AG04450 (cell line): ENCODE data around the gene SPATA25. TPM values are rescaled to one million over a fixed set of nuclear protein-coding genes. Genes with fewer than 3 reads are reported as not detected.

Source experiments
- CTCF ChIA-PET: fragments of 300-600, 350-600 bp; formaldehyde crosslinking; extraction: SDS; loops from one replicate; lab custom pipeline; 2022; ENCODE audit warnings: antibody characterized with exemption, inconsistent platforms; lab: Charles Lee
- POLR2A ChIA-PET: fragments of 350-600 bp; formaldehyde crosslinking; extraction: SDS; loops from one replicate; lab custom pipeline; 2021; ENCODE audit warnings: antibody characterized with exemption, inconsistent platforms; lab: Yijun Ruan, JAX
- DNase-seq: peaks from one replicate; pipeline ENCODE4 v3.0.0-alpha.2; 2011; ENCODE audit warnings: low read depth, low spot score
- H3K27ac ChIP-seq: one replicate; pipeline ENCODE4 v1.5.1; 2012; ENCODE audit warnings: low read depth, low read length, control low read depth
- H3K27me3 ChIP-seq: one replicate; pipeline ENCODE4 v1.6.0; 2012; ENCODE audit warnings: low read length; ENCODE audit not compliant: control insufficient read depth, insufficient read depth
- H3K4me3 ChIP-seq: 2 replicates; pipeline ENCODE4 v1.5.1; 2011; ENCODE audit warnings: mild to moderate bottlenecking, low read depth, low read length, control low read depth
- H3K9me3 ChIP-seq: 2 replicates; pipeline ENCODE4 v1.5.1; 2012; ENCODE audit warnings: low read length; ENCODE audit not compliant: control insufficient read depth, insufficient read depth
- CTCF ChIP-seq: IDR thresholded peaks from 2 replicates; pipeline ENCODE4 v1.5.1; 2011; ENCODE audit warnings: low read depth, low read length, control low read depth, inconsistent platforms
- polyA plus RNA-seq: library from polyadenylated mRNA; depleted of rRNA; stranded (reverse); fragments of >200 nt; gene quantifications from 2 replicates; pipeline ENCODE4 v1.2.3, GENCODE V29; 2011

The SPATA25 gene
- polyA plus RNA-seq, 1 experiment = 0.50 TPM

GRCh38 chr20:45918779-45919537, 31.5 kb upstream of the SPATA25 start:
- no peak for DNase-seq
- POLR2A ChIA-PET = interaction anchor here (0.6 to 3.5 kb wide), 9 partner anchors 8 to 52 kb away, joined by 3 to 36 read pairs (median 6); partner anchors contain the start of genes PCIF1 and ZNF335
- H3K9me3 ChIP-seq = no peaks in the 10 kb centered on the region
- TF ChIP-seq CTCF = no peak
- CTCF ChIA-PET = interaction anchor here (2.7 kb wide), 1 partner anchor 51 kb away, joined by 12 read pairs; no protein-coding TSS in a partner anchor
- H3K27ac ChIP-seq = peak overlapping the region; percentile 76
- H3K4me3 ChIP-seq = no peak overlapping the region
- H3K27me3 ChIP-seq = no peaks in the 10 kb centered on the region

DNA sequence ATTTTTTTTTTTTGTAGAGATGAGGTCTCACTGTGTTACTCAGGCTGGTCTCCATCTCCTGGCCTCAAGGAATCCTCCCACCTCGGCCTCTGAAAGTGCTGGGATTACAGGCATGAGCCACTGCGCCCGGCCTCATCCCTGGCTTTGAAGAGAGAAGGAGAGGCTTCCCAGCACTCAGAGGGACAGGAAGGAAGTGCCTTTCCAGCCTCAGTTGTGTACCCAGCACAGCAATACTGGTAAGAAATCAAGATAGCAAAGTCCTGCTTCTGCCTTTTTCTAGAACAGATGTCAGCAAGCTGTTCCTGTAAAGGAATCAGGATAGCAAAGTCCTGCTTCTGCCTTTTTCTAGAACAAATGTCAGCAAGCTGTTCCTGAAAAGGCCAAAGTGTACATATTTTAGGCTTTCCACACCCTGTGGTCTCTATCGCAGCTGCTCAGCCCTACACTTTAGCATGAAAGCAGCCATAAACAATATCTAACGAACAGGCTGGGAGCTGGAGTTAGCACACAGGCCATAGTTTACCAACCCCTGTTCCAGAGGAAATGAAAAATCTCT, 30.8 kb upstream of the SPATA25 start:
- CTCF ChIA-PET = interaction anchor here (2.7 kb wide), 1 partner anchor 51 kb away, joined by 12 read pairs; no protein-coding TSS in a partner anchor
- H3K4me3 ChIP-seq = no peak overlapping the region
- no peaks in the 10 kb centered on the region for H3K9me3 ChIP-seq
- POLR2A ChIA-PET = interaction anchor here (1.1 to 3.5 kb wide), 3 partner anchors 13 to 53 kb away, joined by 3 to 36 read pairs (median 5); partner anchors contain the start of genes PCIF1 and ZNF335
- peak overlapping the region; percentile 76 for H3K27ac ChIP-seq
- TF ChIP-seq CTCF = no peak
- DNase-seq = no peak
- no peaks in the 10 kb centered on the region for H3K27me3 ChIP-seq

GRCh38 chr20:45917790-45918141, 30.3 kb upstream of the SPATA25 start:
- ChIA-PET CTCF (interaction anchor here (2.7 kb wide), 1 partner anchor 52 kb away, joined by 12 read pairs; no protein-coding TSS in a partner anchor), POLR2A (interaction anchor here (1.1 to 3.5 kb wide), 3 partner anchors 12 to 54 kb away, joined by 3 to 36 read pairs (median 5); partner anchors contain the start of genes PCIF1 and ZNF335)
- DNase-seq = no peak
- peak overlapping the region; percentile 76 for H3K27ac ChIP-seq
- no peak overlapping the region for H3K4me3 ChIP-seq
- no peak for TF ChIP-seq CTCF
- H3K9me3 ChIP-seq = no peaks in the 10 kb centered on the region
- H3K27me3 ChIP-seq = no peaks in the 10 kb centered on the region

GRCh38 chr20:45913116-45913515, 25.7 kb upstream of the SPATA25 start:
- Histone ChIP-seq H3K27me3 (no peaks in the 10 kb centered on the region), H3K27ac (no peak overlapping the region), H3K9me3 (no peaks in the 10 kb centered on the region; the same call in 1 of the 2 replicates), H3K4me3 (no peak overlapping the region)
- POLR2A ChIA-PET = no interaction called here
- TF ChIP-seq CTCF = no peak
- CTCF ChIA-PET = no interaction called here
- DNase-seq = no peak

- Histone ChIP-seq H3K27ac (peak overlapping the region; percentile 75), H3K27me3 (no peaks in the 10 kb centered on the region), H3K4me3 (peak overlapping the region; percentile 69), H3K9me3 (no peaks in the 10 kb centered on the region; the same call in 1 of the 2 replicates)
- POLR2A ChIA-PET = interaction anchor here (0.9 to 3.6 kb wide), 5 partner anchors 8 to 23 kb away, joined by 4 to 57 read pairs (median 15); partner anchors contain the start of genes CTSA, NEURL2 and PCIF1
- CTCF ChIA-PET = no interaction called here
- no peak for DNase-seq
- TF ChIP-seq CTCF = no peak
These were observed 24.9 kb upstream of the SPATA25 start for GRCh38 chr20:45912344-45912682.
